SKM-1 (cell line): Measurements from ENCODE around the gene CNTNAP2.
"Not testable (repeated sequence)": the region's sequence is repeated elsewhere in the genome, so short reads cannot be mapped to it uniquely, and the experiment has no call there.

Experiments used
- DNase-seq: peaks from one replicate; lab custom pipeline; 2025; ENCODE audit not compliant: unreplicated experiment; lab: John Stamatoyannopoulos, UW

CNTNAP2 gene

GRCh38 chr7:147078312-147078711 is 961.7 kb downstream of the CNTNAP2 start:
- no peak for DNase-seq

GRCh38 chr7:147079083-147079482 is 962.5 kb downstream of the CNTNAP2 start:
- no peak for DNase-seq

GRCh38 chr7:147079921-147080420 is 963.4 kb downstream of the CNTNAP2 start:
- DNase-seq, result no peak

GRCh38 chr7:147081117-147081516 is 964.5 kb downstream of the CNTNAP2 start:
- DNase-seq, result no peak

GRCh38 chr7:147089051-147089461 is 972.5 kb downstream of the CNTNAP2 start:
- DNase-seq, result no peak

- DNase-seq, result no peak
Measured at GRCh38 chr7:147089608-147090007, 973.0 kb downstream of the CNTNAP2 start.

GRCh38 chr7:147096629-147097028 is 980.0 kb downstream of the CNTNAP2 start:
- DNase-seq, result no peak

- DNase-seq, result no peak
Measured at GRCh38 chr7:147103224-147103623, 986.6 kb downstream of the CNTNAP2 start.

GRCh38 chr7:147106746-147107145 is 990.1 kb downstream of the CNTNAP2 start:
- no peak for DNase-seq

GRCh38 chr7:147114525-147114924 is 997.9 kb downstream of the CNTNAP2 start:
- not testable (repeated sequence) for DNase-seq

GRCh38 chr7:147136352-147136751 is 1019.8 kb downstream of the CNTNAP2 start:
- DNase-seq, result no peak

GRCh38 chr7:147145194-147145593 is 1028.6 kb downstream of the CNTNAP2 start:
- DNase-seq, result no peak

GRCh38 chr7:147146169-147146568 is 1029.6 kb downstream of the CNTNAP2 start:
- DNase-seq, result no peak

- DNase-seq, result no peak
Measured at GRCh38 chr7:147151661-147152060, 1035.1 kb downstream of the CNTNAP2 start.

- DNase-seq, result no peak
Measured at GRCh38 chr7:147153571-147153970, 1037.0 kb downstream of the CNTNAP2 start.

- no peak for DNase-seq
Measured at GRCh38 chr7:147161405-147161804, 1044.8 kb downstream of the CNTNAP2 start.

GRCh38 chr7:147170341-147171012 is 1053.9 kb downstream of the CNTNAP2 start:
- DNase-seq, result no peak

- no peak for DNase-seq
Measured at GRCh38 chr7:147171013-147171391, 1054.4 kb downstream of the CNTNAP2 start.

GRCh38 chr7:147173883-147174282 is 1057.3 kb downstream of the CNTNAP2 start:
- no peak for DNase-seq

- DNase-seq, result no peak
Measured at GRCh38 chr7:147182874-147183273, 1066.3 kb downstream of the CNTNAP2 start.

GRCh38 chr7:147183276-147183675 is 1066.7 kb downstream of the CNTNAP2 start:
- no peak for DNase-seq

GRCh38 chr7:147188467-147188866 is 1071.9 kb downstream of the CNTNAP2 start:
- no peak for DNase-seq

- DNase-seq, result no peak
Measured at GRCh38 chr7:147193476-147193875, 1076.9 kb downstream of the CNTNAP2 start.
